Sigmoid colon (tissue), 7 donors: Measurements from ENCODE around the gene CXorf58. TPM values are rescaled to one million over a fixed set of nuclear protein-coding genes. Genes with fewer than 3 reads are reported as not detected.

Source experiments
- DNase-seq: peaks from one replicate; pipeline ENCODE4 v3.0.0-alpha.2; 2019
- H3K27ac ChIP-seq, 4 donors: fragments of 200-600 bp; sonication (generic); one replicate each; pipeline ENCODE4 v1.5.1; 2016 to 2019; ENCODE audit warnings: mild to moderate bottlenecking in 1 of 4
- H3K27me3 ChIP-seq, 3 donors: fragments of 200-600 bp; sonication (generic); one replicate each; pipeline ENCODE4 v1.5.1; 2019; ENCODE audit warnings: mild to moderate bottlenecking in 1 of 3
- H3K36me3 ChIP-seq, 4 donors: fragments of 200-600 bp; sonication (generic); one replicate each; pipeline ENCODE4 v1.5.1; 2016 to 2019
- H3K4me1 ChIP-seq, 4 donors: fragments of 200-600 bp; sonication (generic); one replicate each; pipeline ENCODE4 v1.5.1; 2017 to 2019
- H3K4me3 ChIP-seq, 4 donors: fragments of 200-600 bp; sonication (generic); one replicate each; pipeline ENCODE4 v1.5.1; 2017 to 2019; ENCODE audit warnings: mild to moderate bottlenecking in 2 of 4, moderate library complexity in 1 of 4
- H3K9me3 ChIP-seq, 4 donors: fragments of 200-600 bp in 3 of 4; sonication (generic) in 3 of 4; one replicate each; pipeline versions ENCODE4 v1.5.1 to v1.6.1; 2013 to 2019
- CTCF ChIP-seq, 4 experiments: fragments of 450-650 bp in 3 of 4; fragments of 200-600 bp in 1 of 4; IDR thresholded peaks; one replicate each; pipeline ENCODE4 v1.5.1; 2016 to 2019; ENCODE audit warnings: antibody characterized with exemption in 4 of 4, mild to moderate bottlenecking in 3 of 4, moderate library complexity in 2 of 4
- EP300 ChIP-seq, 4 donors: sonication (generic); formaldehyde crosslinking; IDR thresholded peaks; one replicate each; pipeline ENCODE4 v1.6.1; 2017; ENCODE audit warnings: antibody characterized with exemption in 4 of 4
- POLR2A ChIP-seq, 2 donors: fragments of 450-650 bp; IDR thresholded peaks; one replicate each; pipeline ENCODE4 v1.6.1; 2016; ENCODE audit warnings: antibody characterized with exemption in 2 of 2, mild to moderate bottlenecking in 2 of 2, moderate library complexity in 2 of 2
- POLR2AphosphoS5 ChIP-seq, 4 donors: sonication (generic); formaldehyde crosslinking; IDR thresholded peaks; one replicate each; pipeline ENCODE4 v1.6.1; 2017; ENCODE audit warnings: antibody characterized with exemption in 4 of 4
- WGBS, 2 donors: extraction: QIAGEN DNeasy Blood & Tissue Kit; methylation state at CpG; one replicate each; pipeline ENCODE4 v1.1.7; 2013; 5-methylcytosine and 5-hydroxymethylcytosine counted together
- intact Hi-C: fragments of 100-400 bp; cut with DNase I; formaldehyde crosslinking; loops from one replicate; pipeline ENCODE4 v1.15.1; 2023
- polyA plus RNA-seq, 3 donors: library from polyadenylated mRNA; stranded (reverse); fragments of 200-250 nt; gene quantifications; one replicate each; pipeline ENCODE4 v1.2.3, GENCODE V29; 2013
- total RNA-seq, 4 donors: library from RNA; depleted of rRNA; stranded (reverse); fragments of >200 nt; gene quantifications; one replicate each; pipeline ENCODE4 v1.1.0, GENCODE V29; 2016
- donor health status: healthy with polysubstance abuse.
- donor health status: Bipolar disorder and iron deficiency.
- donor health status: healthy.

CXorf58 gene
- total and polyA plus RNA-seq, 7 donors, result 0.03 TPM; not detected in 6

- peak; percentile 70 for DNase-seq
- H3K27ac ChIP-seq, result peak overlapping the region; percentile 54 to 73 (median 68)
Observed at GRCh38 chrX:23901805-23902204, 6.0 kb upstream of the CXorf58 start.

DNA sequence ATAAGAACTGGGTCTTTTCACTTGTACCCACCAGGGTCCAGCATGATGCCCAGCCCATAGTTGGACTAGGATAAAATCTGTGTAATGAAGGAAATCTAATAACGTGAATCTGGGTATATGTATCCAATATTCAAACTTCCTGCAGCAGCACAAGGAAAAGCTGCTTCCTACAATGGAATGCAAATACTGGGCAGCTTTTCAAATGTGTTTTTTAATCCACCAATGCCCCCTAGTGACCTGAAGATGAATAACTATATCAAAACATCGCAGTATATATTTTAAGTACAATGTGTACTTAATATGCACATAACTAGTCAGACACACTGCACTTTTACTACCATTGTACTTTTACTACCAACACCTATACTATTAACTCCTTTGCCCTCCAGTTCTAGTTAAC lies 5.4 kb upstream of the CXorf58 start:
- H3K4me3 ChIP-seq, result peak overlapping the region in 3 of 4 donors; percentile 20 to 26 (median 25)
- peaks cover 0 to 40% (median 4%) of the 10 kb centered on the region in 4 donors for H3K4me1 ChIP-seq
- no peaks in the 10 kb centered on the region for H3K27me3 ChIP-seq
- TF ChIP-seq POLR2A (IDR thresholded peaks at IDR 0.05) (no peak), CTCF (IDR thresholded peaks at IDR 0.05) (peak in 3 of 4 experiments; percentile 15 to 30 (median 28)), POLR2AphosphoS5 (IDR thresholded peaks at IDR 0.05) (peak in 1 of 4 donors; percentile 9), EP300 (IDR thresholded peaks at IDR 0.05) (no peak)
- peak overlapping the region; percentile 54 to 73 (median 68) for H3K27ac ChIP-seq
- intact Hi-C loops, result loop anchor here (2.0 to 10.0 kb wide), 3 partner anchors 160 to 238 kb away; partner anchors contain the start of genes ACOT9 and PRDX4
- no peaks in the 10 kb centered on the region for H3K9me3 ChIP-seq
- no peaks in the 10 kb centered on the region for H3K36me3 ChIP-seq
- DNase-seq, result no peak
- WGBS, 2 donors, result 0 to 3% methylated on average over 2 of the region's 2 CpGs

More at GRCh38 chrX:23901805-23902204, 6.0 kb upstream of the CXorf58 start:
- intact Hi-C loops, result loop anchor here (1.0 to 10.0 kb wide), 4 partner anchors 120 to 237 kb away; partner anchors contain the start of genes ACOT9 and PRDX4
- H3K4me3 ChIP-seq, result peak overlapping the region in 3 of 4 donors; percentile 20 to 26 (median 25)
- no peaks in the 10 kb centered on the region for H3K9me3 ChIP-seq
- 2 to 27% methylated on average over 1 of the region's 1 CpG for WGBS, 2 donors
- no peaks in the 10 kb centered on the region for H3K36me3 ChIP-seq
- peak in 2 of 4 donors; percentile 10 to 32 for TF ChIP-seq POLR2AphosphoS5 (IDR thresholded peaks at IDR 0.05)
- TF ChIP-seq POLR2A (IDR thresholded peaks at IDR 0.05), result no peak
- no peak for TF ChIP-seq EP300 (IDR thresholded peaks at IDR 0.05)
- peak in 3 of 4 experiments; percentile 25 to 39 (median 38) for TF ChIP-seq CTCF (IDR thresholded peaks at IDR 0.05)
- H3K4me1 ChIP-seq, result peaks cover 0 to 37% (median 4%) of the 10 kb centered on the region in 4 donors
- H3K27me3 ChIP-seq, result no peaks in the 10 kb centered on the region

GRCh38 chrX:23904096-23904495 lies 3.7 kb upstream of the CXorf58 start:
- no peak for TF ChIP-seq EP300 (IDR thresholded peaks at IDR 0.05)
- TF ChIP-seq POLR2AphosphoS5 (IDR thresholded peaks at IDR 0.05), result no peak
- TF ChIP-seq CTCF (IDR thresholded peaks at IDR 0.05), result no peak
- no peak for TF ChIP-seq POLR2A (IDR thresholded peaks at IDR 0.05)
- H3K27ac ChIP-seq, result no peak overlapping the region
- no peak overlapping the region for H3K4me3 ChIP-seq
- H3K4me1 ChIP-seq, result peaks cover 0 to 35% (median 0%) of the 10 kb centered on the region in 4 donors
- DNase-seq, result no peak
- intact Hi-C loops, result loop anchor here (5.0 to 10.0 kb wide), 2 partner anchors 162 to 239 kb away; partner anchors contain the start of genes ACOT9 and PRDX4
- 71 to 77% methylated on average over 2 of the region's 2 CpGs for WGBS, 2 donors
- peaks cover 0 to 6% (median 0%) of the 10 kb centered on the region in 3 donors for H3K27me3 ChIP-seq
- H3K36me3 ChIP-seq, result no peaks in the 10 kb centered on the region
- no peaks in the 10 kb centered on the region for H3K9me3 ChIP-seq

GRCh38 chrX:23907111-23907497 lies 702 bp upstream of the CXorf58 start:
- no peaks in the 10 kb centered on the region for H3K36me3 ChIP-seq
- TF ChIP-seq POLR2A (IDR thresholded peaks at IDR 0.05) (no peak), EP300 (IDR thresholded peaks at IDR 0.05) (no peak), CTCF (IDR thresholded peaks at IDR 0.05) (no peak), POLR2AphosphoS5 (IDR thresholded peaks at IDR 0.05) (no peak)

More at GRCh38 chrX:23907111-23907497, 702 bp upstream of the CXorf58 start:
- Histone ChIP-seq H3K4me3 (peak overlapping the region; percentile 50 to 65 (median 60)), H3K27me3 (peaks cover 0 to 6% (median 0%) of the 10 kb centered on the region in 3 donors), H3K4me1 (peaks cover 0 to 19% (median 0%) of the 10 kb centered on the region in 4 donors), H3K9me3 (no peaks in the 10 kb centered on the region), H3K27ac (peak overlapping the region; percentile 86 to 90 (median 88))
- DNase-seq, result no peak
- intact Hi-C loops, result loop anchor here (2.0 to 10.0 kb wide), 3 partner anchors 118 to 242 kb away; partner anchors contain the start of genes EIF2S3 and PRDX4
- 2 to 4% methylated on average over 12 of the region's 12 CpGs for WGBS, 2 donors
